Measurements from ENCODE around the gene MSX2.

DNA sequence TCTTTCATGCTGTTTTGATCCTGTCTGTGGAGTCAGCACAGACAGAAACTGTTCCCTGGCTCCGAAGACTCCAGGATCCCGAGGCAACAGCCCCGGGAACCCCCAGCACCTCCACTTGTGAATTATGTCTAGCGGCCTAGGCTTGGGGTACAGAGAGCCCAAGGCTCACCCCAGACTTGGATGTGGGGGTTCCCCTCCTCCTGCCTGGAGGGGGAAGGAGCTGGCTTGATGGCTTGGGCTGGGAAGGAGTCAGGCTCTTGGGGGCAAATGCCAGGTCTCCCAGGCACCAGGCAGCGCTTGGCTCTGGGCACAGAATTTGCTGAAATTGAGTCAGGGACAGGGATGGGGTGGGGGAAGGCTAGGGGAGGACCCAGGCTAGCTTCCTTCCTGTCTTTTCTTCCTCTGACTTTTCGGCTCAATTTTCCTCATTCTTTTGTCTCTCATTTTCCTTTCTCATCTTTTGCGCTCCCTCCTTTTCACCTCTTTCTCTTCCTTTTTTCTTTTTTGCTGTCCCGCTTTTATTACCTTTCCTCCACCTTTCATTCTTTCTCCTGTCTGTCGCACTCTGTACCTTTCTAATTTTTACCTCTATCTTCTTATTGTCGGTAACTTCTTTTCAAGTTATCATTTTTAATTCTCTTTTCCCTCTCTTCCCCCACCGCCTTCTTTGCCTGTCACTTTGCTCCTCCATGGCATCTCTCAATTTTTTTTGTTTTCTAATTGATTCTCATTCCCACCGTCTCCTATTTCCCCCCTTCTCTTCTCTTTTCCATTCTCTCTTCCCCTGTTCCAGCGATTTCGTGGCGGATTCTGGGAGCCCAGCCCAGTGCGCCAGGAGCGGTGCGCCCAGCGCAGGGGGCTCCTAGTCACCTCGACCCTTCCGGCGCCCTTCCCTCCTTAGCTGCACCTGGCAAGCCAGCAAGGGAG is 10.5 kb downstream of the MSX2 start:
- TF ChIP-seq, protein P1, sequence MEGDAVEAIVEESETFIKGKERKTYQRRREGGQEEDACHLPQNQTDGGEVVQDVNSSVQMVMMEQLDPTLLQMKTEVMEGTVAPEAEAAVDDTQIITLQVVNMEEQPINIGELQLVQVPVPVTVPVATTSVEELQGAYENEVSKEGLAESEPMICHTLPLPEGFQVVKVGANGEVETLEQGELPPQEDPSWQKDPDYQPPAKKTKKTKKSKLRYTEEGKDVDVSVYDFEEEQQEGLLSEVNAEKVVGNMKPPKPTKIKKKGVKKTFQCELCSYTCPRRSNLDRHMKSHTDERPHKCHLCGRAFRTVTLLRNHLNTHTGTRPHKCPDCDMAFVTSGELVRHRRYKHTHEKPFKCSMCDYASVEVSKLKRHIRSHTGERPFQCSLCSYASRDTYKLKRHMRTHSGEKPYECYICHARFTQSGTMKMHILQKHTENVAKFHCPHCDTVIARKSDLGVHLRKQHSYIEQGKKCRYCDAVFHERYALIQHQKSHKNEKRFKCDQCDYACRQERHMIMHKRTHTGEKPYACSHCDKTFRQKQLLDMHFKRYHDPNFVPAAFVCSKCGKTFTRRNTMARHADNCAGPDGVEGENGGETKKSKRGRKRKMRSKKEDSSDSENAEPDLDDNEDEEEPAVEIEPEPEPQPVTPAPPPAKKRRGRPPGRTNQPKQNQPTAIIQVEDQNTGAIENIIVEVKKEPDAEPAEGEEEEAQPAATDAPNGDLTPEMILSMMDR (conservative IDR thresholded peaks at IDR 0.05; ENCODE audit: low read depth, low read length), result no peak
- TF ChIP-seq POLR2A (IDR thresholded peaks at IDR 0.05; ENCODE audit: low read depth, low read length), result no peak
